Measurements from ENCODE around the gene EIF4E3. TPM values are rescaled to one million over a fixed set of nuclear protein-coding genes. Genes with fewer than 3 reads are reported as not detected.

The EIF4E3 gene
- total and polyA plus RNA-seq, 10 of the 15 experiments (the other 5 are each of a cell fraction or from before 2014, with no cell fraction given), result 0.05 to 0.38 (median 0.16) TPM; not detected in 1

GRCh38 chr3:71659864-71660591 lies 65.2 kb downstream of the EIF4E3 start:
- BruUV-seq (replicated peaks), result no TSS peak
- Histone ChIP-seq H2AFZ (ENCODE audit: control insufficient read depth, low read depth, low read length) (no peak overlapping the region), H3K4me1 (ENCODE audit: control insufficient read depth, insufficient read depth, low read length) (no peaks in the 10 kb centered on the region), H3K9ac (ENCODE audit: control insufficient read depth, insufficient read depth, low read length) (no peak overlapping the region), H3K4me3 (no peak overlapping the region), H4K20me1 (ENCODE audit: control insufficient read depth, insufficient read depth) (no peaks in the 10 kb centered on the region), H3K27me3 (replicated peaks in 1 of 2; ENCODE audit: control insufficient read depth in 2 of 2, insufficient read depth in 2 of 2, low read length in 1 of 2) (no peaks in the 10 kb centered on the region; a peak in 3 of 4 replicates), H3K4me2 (ENCODE audit: control insufficient read depth, insufficient read depth) (no peak overlapping the region), H3K79me2 (ENCODE audit: control insufficient read depth, insufficient read depth, low read length) (no peaks in the 10 kb centered on the region), H3K27ac (ENCODE audit: control insufficient read depth, insufficient read depth) (no peak overlapping the region), H3K9me3 (replicated peaks; ENCODE audit: control insufficient read depth, insufficient read depth, low read length) (no peaks in the 10 kb centered on the region), H3K36me3 (ENCODE audit: control insufficient read depth in 2 of 2, insufficient read depth in 2 of 2, low read length in 1 of 2) (no peaks in the 10 kb centered on the region)
- ChIA-PET SMC1A (ENCODE audit: uncharacterized antibody, unreplicated experiment) (interaction anchor here (1.2 kb wide), 2 partner anchors 11 to 200 kb away, joined by 3 read pairs; no protein-coding TSS in a partner anchor), POLR2A (no interaction called here), CTCF (interaction anchor here (0.5 kb wide), 1 partner anchor 295 kb away, joined by 3 read pairs; no protein-coding TSS in a partner anchor), RAD21 (ENCODE audit: unreplicated experiment) (no interaction called here)
- ATAC-seq, result no peak
- TF ChIP-seq, protein P1, sequence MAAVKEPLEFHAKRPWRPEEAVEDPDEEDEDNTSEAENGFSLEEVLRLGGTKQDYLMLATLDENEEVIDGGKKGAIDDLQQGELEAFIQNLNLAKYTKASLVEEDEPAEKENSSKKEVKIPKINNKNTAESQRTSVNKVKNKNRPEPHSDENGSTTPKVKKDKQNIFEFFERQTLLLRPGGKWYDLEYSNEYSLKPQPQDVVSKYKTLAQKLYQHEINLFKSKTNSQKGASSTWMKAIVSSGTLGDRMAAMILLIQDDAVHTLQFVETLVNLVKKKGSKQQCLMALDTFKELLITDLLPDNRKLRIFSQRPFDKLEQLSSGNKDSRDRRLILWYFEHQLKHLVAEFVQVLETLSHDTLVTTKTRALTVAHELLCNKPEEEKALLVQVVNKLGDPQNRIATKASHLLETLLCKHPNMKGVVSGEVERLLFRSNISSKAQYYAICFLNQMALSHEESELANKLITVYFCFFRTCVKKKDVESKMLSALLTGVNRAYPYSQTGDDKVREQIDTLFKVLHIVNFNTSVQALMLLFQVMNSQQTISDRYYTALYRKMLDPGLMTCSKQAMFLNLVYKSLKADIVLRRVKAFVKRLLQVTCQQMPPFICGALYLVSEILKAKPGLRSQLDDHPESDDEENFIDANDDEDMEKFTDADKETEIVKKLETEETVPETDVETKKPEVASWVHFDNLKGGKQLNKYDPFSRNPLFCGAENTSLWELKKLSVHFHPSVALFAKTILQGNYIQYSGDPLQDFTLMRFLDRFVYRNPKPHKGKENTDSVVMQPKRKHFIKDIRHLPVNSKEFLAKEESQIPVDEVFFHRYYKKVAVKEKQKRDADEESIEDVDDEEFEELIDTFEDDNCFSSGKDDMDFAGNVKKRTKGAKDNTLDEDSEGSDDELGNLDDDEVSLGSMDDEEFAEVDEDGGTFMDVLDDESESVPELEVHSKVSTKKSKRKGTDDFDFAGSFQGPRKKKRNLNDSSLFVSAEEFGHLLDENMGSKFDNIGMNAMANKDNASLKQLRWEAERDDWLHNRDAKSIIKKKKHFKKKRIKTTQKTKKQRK (IDR thresholded peaks at IDR 0.05; ENCODE audit: low read depth, low read length), result no peak
- TF ChIP-seq CHD2 (IDR thresholded peaks at IDR 0.05; ENCODE audit: borderline replicate concordance, low read depth, low read length) (no peak), WRNIP1 (IDR thresholded peaks at IDR 0.05; ENCODE audit: borderline replicate concordance, low read depth, low read length) (no peak)
- in situ Hi-C loops (cut with MboI) (loop anchor here (10.0 kb wide), 1 partner anchor 1105 kb away; no protein-coding TSS in a partner anchor), intact Hi-C loops (cut with micrococcal nuclease; ENCODE audit: unreplicated experiment) (no loop called here)
- DNase-seq (ENCODE audit: low read depth, low spot score), result no peak
- 46% methylated on average over 9 of the region's 9 CpGs for WGBS (ENCODE audit: insufficient coverage, insufficient replicate concordance, low lambda C conversion rate, missing lambda C conversion rate)
- FAIRE-seq, result no peak

All from GM12878 (cell line).